Ramos (cell line): Measurements from ENCODE around the gene SLC25A18.
"Not testable (repeated sequence)": the region's sequence is repeated elsewhere in the genome, so short reads cannot be mapped to it uniquely, and the experiment has no call there.

Experiments
- in situ Hi-C: fragments of 300-500 bp; cut with MboI; formaldehyde crosslinking; loops from one replicate; pipeline ENCODE4 v1.14.3; 2022; ENCODE audit warnings: low sequenced_read_pairs; ENCODE audit not compliant: unreplicated experiment

The SLC25A18 gene

DNA sequence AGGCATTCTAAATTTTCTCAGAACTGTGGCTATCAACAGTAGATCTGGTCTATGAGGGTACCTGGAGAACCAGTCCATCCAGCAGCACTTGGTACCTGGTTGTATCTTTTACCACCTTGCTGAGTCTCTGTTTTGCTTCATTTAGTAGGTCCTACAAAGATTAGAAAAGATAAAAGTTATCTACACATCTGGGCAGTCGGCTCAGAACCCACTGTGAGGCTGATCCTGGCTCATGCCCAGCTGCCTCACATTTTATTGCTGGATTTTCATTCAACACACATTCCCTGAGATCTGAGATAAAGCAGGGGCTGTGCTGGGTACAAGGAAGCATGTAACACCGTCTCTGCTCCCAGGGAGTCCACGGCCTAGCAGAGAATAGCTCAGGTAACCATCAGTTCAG lies 37.7 kb downstream of the SLC25A18 start:
- in situ Hi-C loops = no loop called here

DNA sequence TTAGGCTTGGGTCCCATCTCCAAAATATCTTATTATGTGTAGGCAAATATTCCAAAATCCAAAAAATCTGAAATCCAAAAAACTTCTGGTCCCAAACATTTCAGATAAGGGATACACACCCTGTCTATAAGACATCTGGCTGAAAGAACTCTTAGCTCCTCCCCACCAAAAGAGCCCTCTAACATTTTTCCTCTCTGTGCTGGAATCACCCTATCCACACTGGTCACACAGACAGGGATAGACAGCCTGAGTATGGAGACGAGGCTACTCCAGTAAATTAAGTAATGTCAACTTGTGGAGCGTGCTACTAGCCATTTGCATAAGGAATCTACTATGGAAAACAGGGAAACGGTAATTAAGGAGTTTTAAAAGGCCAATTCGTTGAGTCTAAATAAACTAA lies 40.4 kb downstream of the SLC25A18 start:
- in situ Hi-C loops = no loop called here

DNA sequence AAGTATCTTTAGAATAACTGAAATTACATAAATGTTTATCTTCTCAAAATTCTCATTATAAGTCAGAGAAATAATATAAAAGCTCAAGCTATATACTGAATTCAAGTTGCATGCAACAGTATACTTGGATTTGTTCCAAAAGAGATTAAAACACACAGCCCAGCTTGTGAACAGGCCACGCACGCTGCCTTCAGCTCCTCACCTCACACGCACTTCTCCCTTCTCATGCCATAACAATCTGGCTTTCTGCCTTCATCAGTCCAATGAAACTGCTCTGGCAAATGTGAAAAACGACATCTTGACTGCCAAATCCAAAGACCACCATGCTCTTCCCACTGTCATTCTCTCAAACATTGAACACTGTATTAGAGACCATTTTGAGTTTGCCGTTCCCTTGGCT lies 43.2 kb downstream of the SLC25A18 start:
- in situ Hi-C loops = no loop called here

- in situ Hi-C loops = no loop called here
Observed at GRCh38 chr22:17607891-17608521, 44.7 kb downstream of the SLC25A18 start.

DNA sequence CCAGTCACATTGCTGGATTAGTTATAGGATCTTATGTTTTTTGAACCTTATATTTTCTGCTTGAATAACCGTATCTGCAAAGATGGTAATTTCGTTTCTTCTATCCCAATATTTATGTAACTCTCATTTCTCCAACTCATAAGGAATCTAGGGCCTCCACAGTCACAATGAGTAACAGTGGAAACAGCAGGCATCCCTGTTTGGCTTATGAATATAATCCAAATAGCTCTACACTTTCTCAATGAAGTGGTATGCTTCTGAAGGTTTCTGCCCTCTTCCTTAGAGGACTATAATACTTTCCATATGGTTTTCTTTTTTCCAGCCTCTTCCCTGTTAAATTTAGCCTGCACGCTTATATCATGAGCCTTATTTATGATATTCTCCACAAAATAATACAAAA lies 48.8 kb downstream of the SLC25A18 start:
- in situ Hi-C loops = no loop called here

- in situ Hi-C loops = no loop called here
Observed at GRCh38 chr22:17613280-17613679, 50.0 kb downstream of the SLC25A18 start.

GRCh38 chr22:17627961-17628405 lies 64.7 kb downstream of the SLC25A18 start:
- in situ Hi-C loops = no loop called here

GRCh38 chr22:17628406-17629172 lies 65.3 kb downstream of the SLC25A18 start, which contains the start of gene ATP6V1E1:
TSS of gene ATP6V1E1 (minus strand) at chr22:17628749. CDS start at chr22:17628635, 114 bp downstream.
- in situ Hi-C loops = no loop called here

- in situ Hi-C loops = no loop called here
Observed at GRCh38 chr22:17629173-17629489, 65.8 kb downstream of the SLC25A18 start.

- in situ Hi-C loops = no loop called here
Observed at GRCh38 chr22:17629641-17630040, 66.3 kb downstream of the SLC25A18 start.

- in situ Hi-C loops = no loop called here
Observed at GRCh38 chr22:17631076-17631565, 67.8 kb downstream of the SLC25A18 start.

- in situ Hi-C loops = no loop called here
Observed at GRCh38 chr22:17633217-17633997, 70.1 kb downstream of the SLC25A18 start.

DNA sequence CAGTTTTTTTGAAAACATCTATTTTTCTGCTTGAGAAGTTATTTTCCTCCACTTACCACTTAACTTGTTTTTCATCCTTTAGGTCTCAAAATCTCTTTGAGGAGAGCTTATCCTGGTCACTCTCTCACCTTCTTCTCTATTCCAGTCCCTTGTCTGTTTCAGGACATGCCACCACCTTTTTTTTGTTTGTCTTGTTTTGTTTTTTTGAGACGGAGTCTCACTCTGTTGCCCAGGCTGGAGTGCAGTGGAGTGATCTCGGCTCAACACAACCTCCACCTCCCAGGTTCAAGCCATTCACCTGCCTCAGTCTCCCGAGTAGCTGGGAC lies 70.7 kb downstream of the SLC25A18 start:
- in situ Hi-C loops = no loop called here

GRCh38 chr22:17634696-17635095 lies 71.4 kb downstream of the SLC25A18 start:
- in situ Hi-C loops = no loop called here

- in situ Hi-C loops = not testable (repeated sequence)
Observed at GRCh38 chr22:17636850-17637249, 73.6 kb downstream of the SLC25A18 start.

- in situ Hi-C loops = no loop called here
Observed at GRCh38 chr22:17637490-17638181, 74.3 kb downstream of the SLC25A18 start.

DNA sequence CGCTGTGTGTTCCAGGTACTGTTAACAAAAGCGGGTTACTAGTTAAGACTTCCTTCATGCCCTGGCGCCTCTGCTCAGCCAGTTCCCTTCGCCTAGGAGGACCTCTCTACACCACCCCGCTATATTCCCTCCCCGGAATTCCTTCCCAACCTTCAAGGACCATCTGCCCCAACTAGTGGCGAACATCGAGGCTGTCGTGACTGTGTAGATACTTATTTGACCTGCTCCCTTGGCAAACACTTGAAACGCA lies 74.8 kb downstream of the SLC25A18 start:
- in situ Hi-C loops = no loop called here

- in situ Hi-C loops = no loop called here
Observed at GRCh38 chr22:17638432-17639246, 75.3 kb downstream of the SLC25A18 start, which contains the start of gene BCL2L13. TSS of gene BCL2L13 (plus strand) at chr22:17638757. CDS start at chr22:17655712, 16,955 bp downstream.

GRCh38 chr22:17639247-17639741 lies 76.0 kb downstream of the SLC25A18 start:
- in situ Hi-C loops = no loop called here
